LoVo (cell line): ENCODE measurements around the gene ARAP2.
A peak's percentile ranks its signal among the peaks of the same experiment; 100 is the strongest.

Experiments
- DNase-seq: peaks from one replicate; pipeline ENCODE4 v3.0.0-alpha.2; 2016; ENCODE audit warnings: low spot score

The ARAP2 gene

GRCh38 chr4:36128689-36129088, 115.6 kb downstream of the ARAP2 start:
- no peak for DNase-seq

GRCh38 chr4:36123906-36124305, 120.4 kb downstream of the ARAP2 start:
- DNase-seq, result no peak

DNA sequence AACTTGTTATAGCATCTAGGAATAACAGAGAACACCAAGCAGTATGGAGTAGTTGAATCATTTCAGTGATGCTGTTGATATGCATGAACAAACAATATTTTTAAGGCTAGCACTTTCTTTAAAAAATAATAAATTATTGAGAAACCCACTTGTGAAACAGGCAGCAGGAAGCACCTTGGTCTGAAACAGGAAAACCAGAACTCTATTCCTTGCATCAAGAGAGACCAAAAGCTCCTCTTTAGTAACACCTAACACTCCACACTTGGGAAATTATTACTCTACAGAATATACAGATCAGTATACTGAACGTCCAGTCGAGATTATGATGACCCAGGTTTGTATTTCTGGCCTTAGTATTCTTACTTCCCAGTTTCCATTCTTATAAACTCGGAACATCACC, 129.0 kb downstream of the ARAP2 start:
- DNase-seq, result no peak

GRCh38 chr4:36111172-36111571, 133.1 kb downstream of the ARAP2 start:
- no peak for DNase-seq

GRCh38 chr4:36099509-36099908, 144.8 kb downstream of the ARAP2 start:
- no peak for DNase-seq

DNA sequence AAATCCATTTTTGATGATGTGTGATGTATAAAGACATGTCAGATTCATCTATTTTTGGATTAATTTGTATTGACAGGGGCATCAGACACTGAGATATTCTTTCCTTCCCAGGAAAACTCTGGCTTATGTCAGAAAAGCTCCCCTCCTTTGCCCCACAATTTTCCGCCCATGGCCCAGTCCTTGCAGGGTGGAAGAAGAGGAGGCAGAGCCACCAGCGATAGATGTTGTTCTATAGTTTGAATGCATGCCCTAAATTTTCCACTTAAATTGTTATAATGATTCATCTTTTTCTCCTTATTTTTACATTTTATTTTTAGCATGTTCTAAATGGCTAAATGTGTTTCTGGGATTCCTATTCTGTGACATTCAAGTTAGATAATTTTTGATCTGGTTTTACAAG, 149.3 kb downstream of the ARAP2 start:
- no peak for DNase-seq

DNA sequence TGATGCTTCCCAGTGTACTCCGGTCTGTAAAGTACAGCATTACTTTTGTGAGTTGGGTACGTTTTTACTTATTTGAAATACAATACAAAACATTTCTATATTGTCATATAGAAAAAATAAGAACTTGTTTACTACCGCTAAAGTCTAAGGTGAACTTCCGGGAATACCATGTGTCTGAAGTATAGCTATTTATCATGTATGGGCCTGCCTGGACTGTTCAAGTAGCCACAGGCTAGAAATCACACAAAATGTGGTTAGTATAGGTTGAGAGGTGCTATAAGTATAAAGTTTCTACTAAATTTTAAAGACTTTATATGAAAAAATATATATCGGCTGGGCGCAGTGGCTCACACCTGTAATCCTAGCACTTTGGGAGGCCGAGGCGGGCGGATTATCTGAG, 152.3 kb downstream of the ARAP2 start:
- no peak for DNase-seq

- no peak for DNase-seq
These were observed 155.8 kb downstream of the ARAP2 start for GRCh38 chr4:36088542-36088941.

GRCh38 chr4:36086261-36086786, 158.0 kb downstream of the ARAP2 start:
- no peak for DNase-seq

DNA sequence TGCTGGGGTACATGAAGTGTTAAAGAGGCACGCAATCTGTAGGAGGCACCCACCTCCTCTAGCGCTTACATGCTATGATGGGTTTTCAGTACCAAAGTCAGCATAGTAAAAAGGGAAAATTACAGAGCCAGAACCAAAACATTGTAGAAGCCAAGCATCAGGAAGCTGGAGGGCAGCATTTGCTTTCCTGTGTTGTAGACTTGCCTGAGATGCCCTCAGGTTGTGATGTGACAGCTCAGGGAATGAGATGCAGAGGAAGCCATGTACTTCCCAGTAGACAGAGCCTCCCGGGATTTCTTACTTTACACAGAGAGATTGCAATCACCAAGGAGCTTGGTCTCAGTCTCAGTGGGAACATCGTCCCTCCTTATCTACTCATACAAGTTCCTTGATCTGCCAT, 161.5 kb downstream of the ARAP2 start:
- DNase-seq, result no peak

DNA sequence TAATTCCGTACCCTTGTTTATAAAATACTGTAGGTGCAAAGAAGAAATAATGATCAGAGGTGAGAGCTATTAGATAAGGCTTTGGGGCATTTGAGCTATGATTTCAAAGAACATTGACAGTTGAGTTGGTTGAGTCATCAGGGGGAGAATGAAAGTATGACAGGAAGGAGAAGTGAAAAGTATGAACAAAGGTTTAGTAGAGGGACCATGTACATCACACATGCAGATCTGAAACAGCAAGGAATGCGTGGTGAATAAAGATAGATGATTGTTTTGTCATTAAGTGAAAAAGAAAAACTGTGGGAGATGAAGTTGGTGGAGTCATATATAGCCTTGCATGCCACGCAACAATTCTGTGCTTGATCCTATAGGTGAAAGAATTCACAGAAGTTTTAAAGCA, 163.1 kb downstream of the ARAP2 start:
- DNase-seq, result no peak

DNA sequence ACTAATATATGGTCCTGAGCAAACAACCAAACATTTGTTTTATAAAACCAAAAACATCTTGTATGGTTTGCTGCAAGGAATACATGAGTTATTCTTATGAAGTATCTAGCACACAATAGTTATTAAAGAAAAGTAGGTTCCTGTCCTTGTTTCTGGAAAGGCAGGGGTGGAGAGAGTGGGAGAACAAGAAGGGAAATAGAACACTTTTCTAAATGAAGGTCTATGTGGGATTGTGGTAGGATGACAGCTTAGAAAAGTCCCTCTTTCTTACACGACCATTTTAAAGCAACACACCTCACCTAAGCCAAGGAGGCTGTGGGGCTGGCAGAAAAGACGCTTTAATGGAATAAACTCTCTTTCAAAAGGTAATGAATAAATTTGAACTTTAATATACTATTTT, 164.6 kb downstream of the ARAP2 start:
- no peak for DNase-seq

DNA sequence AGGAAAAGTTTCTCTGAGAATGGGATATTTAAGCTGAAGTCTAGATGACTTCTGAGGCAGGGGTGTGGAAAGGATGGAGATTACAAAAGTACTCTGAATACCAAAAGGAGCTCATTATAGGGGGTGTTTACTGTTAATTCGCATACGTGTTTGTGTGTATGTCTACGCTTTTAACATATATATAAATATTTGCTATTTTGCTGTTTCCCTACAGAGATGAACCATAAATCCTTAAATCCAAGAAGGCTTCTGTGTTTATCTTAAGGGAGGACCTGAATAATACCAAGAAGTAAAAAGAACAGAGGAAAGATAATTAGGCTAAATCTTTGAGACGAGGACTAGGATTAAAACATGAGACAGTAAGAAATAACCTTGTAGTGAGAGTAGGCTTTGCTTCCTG, 166.0 kb downstream of the ARAP2 start:
- DNase-seq, result no peak

- DNase-seq, result no peak
These were observed 171.8 kb downstream of the ARAP2 start for GRCh38 chr4:36072529-36072928.

GRCh38 chr4:36067116-36067515, 177.2 kb downstream of the ARAP2 start:
- no peak for DNase-seq

DNA sequence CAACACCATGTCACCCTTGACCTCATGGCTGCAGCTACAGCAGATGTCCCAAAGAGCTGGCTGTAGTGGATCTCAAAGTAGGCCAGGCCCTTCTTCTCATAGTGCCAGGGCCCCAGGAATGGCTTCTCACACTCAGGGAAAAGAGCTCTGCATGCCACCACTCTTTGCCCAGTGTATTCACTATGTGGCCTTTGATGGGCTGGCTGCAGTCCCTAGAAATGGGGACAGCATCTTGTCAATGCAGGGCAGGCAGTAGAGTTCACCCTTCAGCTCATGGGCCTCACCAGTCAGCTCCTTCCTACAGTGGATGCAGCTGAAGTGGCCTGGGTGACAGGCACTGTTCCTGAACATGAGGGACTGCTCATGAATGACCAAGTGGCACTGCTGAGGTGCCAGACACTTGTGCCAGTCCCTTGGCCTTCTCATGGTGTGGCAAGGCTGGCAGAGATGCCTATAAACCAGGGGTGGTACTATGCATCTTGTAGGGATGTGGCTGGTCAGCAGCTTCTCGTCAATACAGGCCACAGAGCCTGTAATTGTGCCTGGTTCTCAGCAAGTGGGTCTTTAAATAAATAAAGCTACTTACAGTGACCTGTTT, 178.9 kb downstream of the ARAP2 start:
- DNase-seq, result no peak

DNA sequence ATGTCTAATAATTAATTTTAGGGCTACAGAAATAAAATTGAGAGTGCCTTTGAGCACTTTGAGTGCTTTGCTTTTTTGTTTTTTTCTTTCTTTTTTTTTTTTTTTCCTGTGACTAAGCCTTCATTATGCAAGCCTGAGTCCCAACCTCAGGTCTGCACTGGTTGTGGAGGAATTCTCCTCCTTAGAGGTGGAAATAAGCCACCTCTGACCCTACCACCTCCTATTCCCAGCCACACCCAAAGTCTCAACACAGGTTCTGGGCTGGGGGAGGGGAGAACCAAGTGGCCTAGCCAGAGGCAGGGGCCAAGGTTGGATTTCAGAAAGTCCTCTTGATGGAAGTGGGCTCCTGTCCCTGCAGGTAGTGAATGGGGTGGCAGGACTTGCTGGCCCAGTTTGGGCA, 180.2 kb downstream of the ARAP2 start:
- no peak for DNase-seq

- peak; percentile 34 for DNase-seq
These were observed 188.2 kb downstream of the ARAP2 start for GRCh38 chr4:36056136-36056535.

DNA sequence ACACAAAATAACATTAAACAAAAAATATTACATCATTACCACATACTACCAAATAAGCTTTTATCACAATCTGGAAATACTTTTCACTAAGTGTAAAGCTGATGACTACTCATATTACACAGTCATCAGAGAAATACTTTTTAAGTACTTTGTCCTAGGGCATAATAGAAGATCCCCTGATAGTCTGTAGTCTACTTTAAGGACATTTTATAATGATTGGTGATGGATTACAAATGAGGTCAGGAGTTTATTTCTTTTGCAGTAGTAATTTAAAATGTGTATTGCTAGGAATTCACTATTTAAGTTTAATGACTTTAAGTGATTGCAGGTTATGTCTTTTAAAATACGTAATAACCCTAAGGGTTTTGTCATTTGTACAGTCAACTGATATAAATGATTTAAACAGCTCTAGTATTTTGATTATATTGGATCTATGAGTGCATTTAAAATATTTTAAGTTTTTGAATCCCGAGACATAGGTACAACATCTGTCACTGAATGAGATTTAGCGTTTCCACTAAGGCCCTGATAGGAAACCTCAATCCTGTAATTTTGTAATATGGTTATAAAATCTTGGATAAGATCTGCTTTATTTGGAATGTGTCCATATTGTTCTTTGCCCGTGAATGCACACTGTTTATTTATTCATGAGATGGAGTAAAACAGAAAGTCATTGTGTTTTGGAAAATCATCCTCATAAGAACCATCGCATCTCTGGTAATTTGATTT, 189.5 kb downstream of the ARAP2 start:
- no peak for DNase-seq

DNA sequence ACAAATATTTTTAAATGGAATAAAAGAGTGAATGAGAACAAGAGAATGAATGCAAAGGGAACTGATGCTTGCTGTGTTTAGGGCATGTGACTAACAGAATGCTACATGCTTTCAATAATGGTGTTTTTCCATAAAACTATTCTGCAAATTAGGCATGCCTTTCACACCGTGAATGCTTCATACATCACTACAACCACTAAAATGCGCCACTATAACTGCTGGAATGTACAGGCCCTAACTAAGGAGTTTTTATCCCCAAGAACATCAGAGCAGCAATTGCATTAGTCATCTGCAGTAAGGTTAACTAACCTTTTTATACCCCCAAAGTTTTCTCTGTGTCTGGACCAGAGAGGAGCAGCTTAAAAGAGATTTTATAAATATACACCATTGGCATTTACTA, 190.4 kb downstream of the ARAP2 start:
- no peak for DNase-seq

GRCh38 chr4:36051634-36052033, 192.7 kb downstream of the ARAP2 start:
- no peak for DNase-seq

DNA sequence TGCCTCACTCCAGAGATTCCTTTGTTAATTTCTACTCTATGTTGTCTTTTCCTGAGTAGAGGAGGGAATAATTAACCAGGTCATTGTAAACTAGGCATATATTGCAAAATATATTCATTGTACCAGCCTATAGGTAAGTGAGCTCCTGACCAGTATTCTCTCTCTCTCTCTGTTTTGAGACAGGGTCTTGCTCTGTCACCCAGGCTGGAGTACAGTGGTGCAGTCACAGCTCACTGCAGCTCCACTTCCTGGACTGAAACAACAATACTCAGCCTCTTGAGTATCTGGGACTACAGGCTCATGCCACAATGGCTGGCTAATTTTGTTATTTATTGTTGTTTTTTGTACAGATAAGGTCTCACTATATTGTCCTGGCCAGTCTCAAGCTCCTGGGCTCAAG, 198.3 kb downstream of the ARAP2 start:
- no peak for DNase-seq

GRCh38 chr4:36043901-36044300, 200.4 kb downstream of the ARAP2 start:
- DNase-seq, result no peak

DNA sequence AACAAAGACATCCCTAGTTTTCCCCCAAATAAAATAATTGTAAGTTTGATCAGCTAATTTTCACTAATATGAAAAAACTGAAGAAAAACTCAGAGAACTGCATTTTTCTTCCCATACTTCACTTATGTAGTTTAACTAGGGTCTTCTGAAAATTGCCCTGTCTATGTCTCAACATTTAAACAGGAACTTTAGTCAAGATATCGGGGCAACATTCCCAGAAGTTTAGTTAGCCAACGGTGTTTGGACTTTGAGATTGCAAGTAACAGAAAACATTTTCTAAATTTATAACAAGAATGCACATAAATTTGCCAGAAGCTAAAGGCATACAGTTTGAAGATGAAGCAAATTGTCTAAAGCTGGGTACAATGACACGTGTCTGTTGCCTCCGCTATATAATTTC, 201.1 kb downstream of the ARAP2 start:
- DNase-seq, result no peak
